GM21619 (cell line): Measurements from ENCODE around the gene RRAGC.
A peak's percentile ranks its signal among the peaks of the same experiment; 100 is the strongest.
"Not testable (repeated sequence)": the region's sequence is repeated elsewhere in the genome, so short reads cannot be mapped to it uniquely, and the experiment has no call there.

ENCODE experiments used
- ATAC-seq: cut with Tn5 transposase; IDR thresholded peaks from one replicate; pipeline ENCODE4 v1.9.1; 2021; ENCODE audit not compliant: unreplicated experiment

The RRAGC gene

GRCh38 chr1:38858833-38859560, 575 bp downstream of the RRAGC start:
- ATAC-seq, result peak; percentile 33

GRCh38 chr1:38852780-38853179, 6.8 kb downstream of the RRAGC start:
- peak; percentile 47 for ATAC-seq

- no peak for ATAC-seq
These were observed 11.5 kb downstream of the RRAGC start for GRCh38 chr1:38848071-38848470.

- no peak for ATAC-seq
These were observed 13.4 kb downstream of the RRAGC start for GRCh38 chr1:38846210-38846609.

GRCh38 chr1:38845088-38845487, 14.5 kb downstream of the RRAGC start:
- not testable (repeated sequence) for ATAC-seq

- no peak for ATAC-seq
These were observed 19.3 kb downstream of the RRAGC start for GRCh38 chr1:38840281-38840680.

- ATAC-seq, result no peak
These were observed 20.2 kb downstream of the RRAGC start for GRCh38 chr1:38839363-38839762.

GRCh38 chr1:38836316-38836715, 23.3 kb downstream of the RRAGC start:
- ATAC-seq, result not testable (repeated sequence)

- ATAC-seq, result no peak
These were observed 24.4 kb downstream of the RRAGC start for GRCh38 chr1:38834937-38835827.

GRCh38 chr1:38834221-38834782, 25.3 kb downstream of the RRAGC start:
- ATAC-seq, result no peak

- ATAC-seq, result no peak
These were observed 26.4 kb downstream of the RRAGC start for GRCh38 chr1:38833146-38833545.

GRCh38 chr1:38832370-38832734, 27.2 kb downstream of the RRAGC start:
- ATAC-seq, result no peak

GRCh38 chr1:38831731-38832369, 27.7 kb downstream of the RRAGC start:
- no peak for ATAC-seq

- no peak for ATAC-seq
These were observed 30.2 kb downstream of the RRAGC start for GRCh38 chr1:38829368-38829767.

- no peak for ATAC-seq
These were observed 32.3 kb downstream of the RRAGC start for GRCh38 chr1:38827318-38827717.

GRCh38 chr1:38826886-38827285, 32.7 kb downstream of the RRAGC start:
- ATAC-seq, result no peak

- no peak for ATAC-seq
These were observed 33.3 kb downstream of the RRAGC start for GRCh38 chr1:38826262-38826661.

- ATAC-seq, result no peak
These were observed 38.7 kb downstream of the RRAGC start for GRCh38 chr1:38820860-38821259.

GRCh38 chr1:38819516-38819915, 40.1 kb downstream of the RRAGC start:
- no peak for ATAC-seq

GRCh38 chr1:38819040-38819439, 40.5 kb downstream of the RRAGC start:
- no peak for ATAC-seq

- no peak for ATAC-seq
These were observed 41.2 kb downstream of the RRAGC start for GRCh38 chr1:38818175-38818976.
